AG10803 (cell line): ENCODE results near the gene ADSS2.

Source experiments
- DNase-seq: peaks from one replicate; pipeline ENCODE4 v3.0.0; 2010; ENCODE audit warnings: low read depth
- H3K4me3 ChIP-seq: 2 replicates; pipeline ENCODE4 v1.5.1; 2011; ENCODE audit warnings: mild to moderate bottlenecking, low read length, control low read depth
- TF ChIP-seq, protein P1 (sequence below): conservative IDR thresholded peaks from 2 replicates; pipeline ENCODE4 v1.5.1; 2011; ENCODE audit warnings: mild to moderate bottlenecking, low read length, control low read depth, inconsistent platforms

The ADSS2 gene

DNA sequence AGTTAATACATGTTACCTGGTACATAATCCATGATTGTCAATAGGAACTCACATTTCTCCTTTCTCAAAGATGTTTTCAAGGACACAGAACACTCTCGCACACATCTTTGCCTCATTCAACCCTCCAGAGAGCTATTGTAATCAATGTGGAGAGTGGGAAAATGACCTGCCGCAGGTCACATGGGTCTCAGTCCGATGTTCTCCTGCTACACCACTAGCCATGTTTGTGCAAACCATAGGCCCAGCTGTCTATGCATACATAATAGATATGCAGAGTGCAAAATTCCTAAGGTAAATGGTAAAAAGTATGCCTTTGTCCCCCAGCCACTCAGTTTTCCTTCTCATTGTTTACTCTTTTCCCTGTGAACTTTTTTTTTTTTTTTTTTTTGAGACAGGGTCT lies 89.2 kb downstream of the ADSS2 start:
- no peak for DNase-seq
- no peak overlapping the region for H3K4me3 ChIP-seq
- TF ChIP-seq, protein P1, sequence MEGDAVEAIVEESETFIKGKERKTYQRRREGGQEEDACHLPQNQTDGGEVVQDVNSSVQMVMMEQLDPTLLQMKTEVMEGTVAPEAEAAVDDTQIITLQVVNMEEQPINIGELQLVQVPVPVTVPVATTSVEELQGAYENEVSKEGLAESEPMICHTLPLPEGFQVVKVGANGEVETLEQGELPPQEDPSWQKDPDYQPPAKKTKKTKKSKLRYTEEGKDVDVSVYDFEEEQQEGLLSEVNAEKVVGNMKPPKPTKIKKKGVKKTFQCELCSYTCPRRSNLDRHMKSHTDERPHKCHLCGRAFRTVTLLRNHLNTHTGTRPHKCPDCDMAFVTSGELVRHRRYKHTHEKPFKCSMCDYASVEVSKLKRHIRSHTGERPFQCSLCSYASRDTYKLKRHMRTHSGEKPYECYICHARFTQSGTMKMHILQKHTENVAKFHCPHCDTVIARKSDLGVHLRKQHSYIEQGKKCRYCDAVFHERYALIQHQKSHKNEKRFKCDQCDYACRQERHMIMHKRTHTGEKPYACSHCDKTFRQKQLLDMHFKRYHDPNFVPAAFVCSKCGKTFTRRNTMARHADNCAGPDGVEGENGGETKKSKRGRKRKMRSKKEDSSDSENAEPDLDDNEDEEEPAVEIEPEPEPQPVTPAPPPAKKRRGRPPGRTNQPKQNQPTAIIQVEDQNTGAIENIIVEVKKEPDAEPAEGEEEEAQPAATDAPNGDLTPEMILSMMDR, result no peak

DNA sequence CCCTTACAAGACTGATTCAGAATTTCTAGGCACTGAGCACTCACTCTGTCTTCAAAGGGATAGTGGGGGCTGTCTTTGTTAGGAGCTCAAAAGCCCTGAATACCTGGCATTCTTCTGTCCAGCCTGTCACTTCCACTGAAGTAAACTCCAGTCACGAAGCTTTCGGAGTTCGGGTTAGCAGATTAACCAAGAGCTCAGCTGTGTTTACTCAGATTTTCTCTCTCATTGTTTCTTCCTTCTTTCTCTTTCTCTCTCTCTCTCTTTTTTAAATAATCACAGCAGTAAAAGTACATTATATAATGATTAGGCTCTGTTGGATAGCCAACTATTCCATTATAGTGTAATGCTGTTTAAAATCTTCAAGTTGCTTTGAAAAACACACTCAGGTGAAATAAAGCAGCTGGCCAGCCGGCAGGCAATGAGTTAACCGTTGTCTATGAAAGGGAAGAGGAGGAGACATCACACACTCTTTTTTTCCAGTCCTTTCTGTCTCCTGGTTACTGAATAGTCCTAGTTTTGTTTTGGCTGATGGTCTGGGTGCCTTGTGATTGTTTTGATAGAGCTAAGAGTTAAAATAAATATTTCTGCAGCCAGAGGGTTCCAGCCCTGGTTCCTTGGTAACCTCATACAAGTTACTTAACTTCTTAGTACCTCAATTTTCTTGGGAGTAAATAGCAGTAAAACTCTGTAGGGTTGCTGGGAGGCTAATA lies 89.8 kb downstream of the ADSS2 start:
- DNase-seq, result peak; percentile 77
- TF ChIP-seq, protein P1, result no peak
- H3K4me3 ChIP-seq, result peak overlapping the region; percentile 17
